ENCODE data around the gene RECQL5. TPM values are rescaled to one million over a fixed set of nuclear protein-coding genes. Genes with fewer than 3 reads are reported as not detected.

Gene RECQL5
- total RNA-seq, 4 donors from 2014 or later, result 26.3 to 85.0 (median 44.1) TPM

DNA sequence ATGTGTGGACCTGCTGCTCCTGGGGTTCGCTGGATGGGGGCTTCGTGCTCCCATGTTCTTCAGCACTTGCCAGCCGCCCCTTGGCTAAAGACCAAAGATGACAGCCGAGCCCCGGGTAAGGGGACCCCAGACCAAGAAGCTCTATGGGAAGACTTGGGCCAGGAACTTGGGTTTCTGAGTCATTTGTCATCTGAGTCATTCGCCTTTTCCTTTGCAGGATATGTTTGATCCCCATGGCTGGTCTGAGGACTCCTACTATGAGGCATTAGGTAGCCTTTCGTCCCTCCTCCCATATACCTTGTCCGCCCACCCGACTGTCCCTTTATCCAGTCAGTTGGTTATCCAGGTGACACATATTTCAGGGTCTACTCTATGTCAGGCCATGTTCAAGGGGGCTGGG is 36.6 kb upstream of the RECQL5 start:
- Histone ChIP-seq H3K4me1 (peaks cover 0 to 22% (median 2%) of the 10 kb centered on the region in 4 donors), H3K36me3 (peaks cover 0 to 90% (median 6%) of the 10 kb centered on the region in 3 donors), H3K27ac (no peak overlapping the region), H3K9me3 (no peaks in the 10 kb centered on the region), H3K27me3 (no peaks in the 10 kb centered on the region), H3K4me3 (no peak overlapping the region)
- TF ChIP-seq, protein P1, sequence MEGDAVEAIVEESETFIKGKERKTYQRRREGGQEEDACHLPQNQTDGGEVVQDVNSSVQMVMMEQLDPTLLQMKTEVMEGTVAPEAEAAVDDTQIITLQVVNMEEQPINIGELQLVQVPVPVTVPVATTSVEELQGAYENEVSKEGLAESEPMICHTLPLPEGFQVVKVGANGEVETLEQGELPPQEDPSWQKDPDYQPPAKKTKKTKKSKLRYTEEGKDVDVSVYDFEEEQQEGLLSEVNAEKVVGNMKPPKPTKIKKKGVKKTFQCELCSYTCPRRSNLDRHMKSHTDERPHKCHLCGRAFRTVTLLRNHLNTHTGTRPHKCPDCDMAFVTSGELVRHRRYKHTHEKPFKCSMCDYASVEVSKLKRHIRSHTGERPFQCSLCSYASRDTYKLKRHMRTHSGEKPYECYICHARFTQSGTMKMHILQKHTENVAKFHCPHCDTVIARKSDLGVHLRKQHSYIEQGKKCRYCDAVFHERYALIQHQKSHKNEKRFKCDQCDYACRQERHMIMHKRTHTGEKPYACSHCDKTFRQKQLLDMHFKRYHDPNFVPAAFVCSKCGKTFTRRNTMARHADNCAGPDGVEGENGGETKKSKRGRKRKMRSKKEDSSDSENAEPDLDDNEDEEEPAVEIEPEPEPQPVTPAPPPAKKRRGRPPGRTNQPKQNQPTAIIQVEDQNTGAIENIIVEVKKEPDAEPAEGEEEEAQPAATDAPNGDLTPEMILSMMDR (IDR thresholded peaks at IDR 0.05), result no peak
- no peak for TF ChIP-seq POLR2A (IDR thresholded peaks at IDR 0.05)
- no peak for DNase-seq

DNA sequence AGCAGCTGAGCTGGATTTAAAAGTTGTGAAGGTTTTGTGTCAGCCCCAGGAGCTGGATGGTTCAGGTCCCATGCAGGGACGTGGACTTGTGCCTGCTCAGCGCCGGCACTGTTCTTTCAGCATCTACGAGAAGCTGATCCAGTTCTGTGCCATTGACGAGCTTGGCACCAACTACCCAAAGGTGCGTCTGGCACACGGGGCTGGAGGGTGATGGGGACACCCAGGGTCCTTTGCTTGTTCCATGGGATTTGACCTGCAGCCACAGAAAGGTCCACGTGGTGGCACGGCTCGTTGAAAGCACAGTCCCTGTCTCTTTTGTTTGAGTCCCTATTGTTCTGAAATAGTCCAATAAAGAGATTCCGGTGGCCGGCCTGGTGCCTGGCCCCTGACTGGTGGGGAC is 36.2 kb upstream of the RECQL5 start:
- TF ChIP-seq, protein P1 (IDR thresholded peaks at IDR 0.05), result no peak
- TF ChIP-seq POLR2A (IDR thresholded peaks at IDR 0.05), result no peak
- DNase-seq, result no peak
- H3K36me3 ChIP-seq, result peaks cover 0 to 88% (median 6%) of the 10 kb centered on the region in 3 donors
- no peaks in the 10 kb centered on the region for H3K27me3 ChIP-seq
- H3K4me1 ChIP-seq, result peaks cover 0 to 25% (median 2%) of the 10 kb centered on the region in 4 donors
- no peaks in the 10 kb centered on the region for H3K9me3 ChIP-seq
- H3K4me3 ChIP-seq, result no peak overlapping the region
- no peak overlapping the region for H3K27ac ChIP-seq

DNA sequence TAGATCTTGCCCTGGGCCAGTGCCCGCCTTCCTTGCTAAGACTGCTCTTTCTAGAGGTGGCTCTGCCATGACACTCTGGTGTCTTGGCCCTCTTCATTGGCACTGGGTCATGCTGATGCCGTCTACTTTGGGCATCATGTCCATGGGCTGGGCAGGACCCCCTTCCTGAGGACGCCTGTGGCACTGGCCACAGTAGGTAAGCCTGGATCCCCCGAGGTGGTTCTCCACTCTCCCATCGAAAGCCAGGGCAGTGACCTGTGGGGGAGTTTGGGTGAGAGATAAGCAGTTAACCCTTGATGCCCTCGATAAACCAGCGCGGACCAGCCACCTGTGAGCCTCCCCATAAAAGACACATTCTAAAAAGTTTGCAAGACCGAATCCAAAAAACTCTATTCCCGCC is 34.3 kb upstream of the RECQL5 start:
- H3K4me3 ChIP-seq, result no peak overlapping the region
- no peak for DNase-seq
- no peaks in the 10 kb centered on the region for H3K27me3 ChIP-seq
- H3K36me3 ChIP-seq, result peaks cover 0 to 69% (median 6%) of the 10 kb centered on the region in 3 donors
- H3K4me1 ChIP-seq, result peaks cover 0 to 42% (median 4%) of the 10 kb centered on the region in 4 donors
- no peak for TF ChIP-seq POLR2A (IDR thresholded peaks at IDR 0.05)
- TF ChIP-seq, protein P1 (IDR thresholded peaks at IDR 0.05), result no peak
- peak overlapping the region in 3 of 4 donors; percentile 67 to 96 (median 91) for H3K27ac ChIP-seq
- H3K9me3 ChIP-seq, result no peaks in the 10 kb centered on the region

DNA sequence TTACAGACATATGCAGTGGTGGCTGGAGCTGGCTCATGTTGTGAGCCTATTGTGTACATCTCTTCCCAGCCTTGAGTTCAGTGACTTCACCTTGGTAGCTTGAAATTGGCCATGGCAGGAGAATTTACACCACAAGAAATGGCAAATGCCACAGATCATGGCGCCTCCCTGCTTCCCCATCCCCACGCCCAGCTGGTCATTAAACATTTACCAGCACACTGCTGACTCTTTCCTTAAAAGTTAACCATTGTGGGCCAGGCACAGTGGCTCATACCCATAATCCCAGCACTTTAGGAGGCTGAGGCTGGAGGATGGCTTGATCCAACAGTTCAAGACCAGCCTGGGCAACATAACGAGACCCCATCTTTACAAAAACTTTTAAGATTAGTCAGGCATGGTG is 31.7 kb upstream of the RECQL5 start:
- Histone ChIP-seq H3K4me1 (peaks cover 0 to 63% (median 4%) of the 10 kb centered on the region in 4 donors), H3K4me3 (no peak overlapping the region), H3K9me3 (no peaks in the 10 kb centered on the region), H3K27me3 (no peaks in the 10 kb centered on the region), H3K36me3 (peaks cover 0 to 59% (median 6%) of the 10 kb centered on the region in 3 donors), H3K27ac (peak overlapping the region in 3 of 4 donors; percentile 86 to 96 (median 91))
- no peak for DNase-seq
- TF ChIP-seq POLR2A (IDR thresholded peaks at IDR 0.05), result no peak
- TF ChIP-seq, protein P1 (IDR thresholded peaks at IDR 0.05), result no peak

DNA sequence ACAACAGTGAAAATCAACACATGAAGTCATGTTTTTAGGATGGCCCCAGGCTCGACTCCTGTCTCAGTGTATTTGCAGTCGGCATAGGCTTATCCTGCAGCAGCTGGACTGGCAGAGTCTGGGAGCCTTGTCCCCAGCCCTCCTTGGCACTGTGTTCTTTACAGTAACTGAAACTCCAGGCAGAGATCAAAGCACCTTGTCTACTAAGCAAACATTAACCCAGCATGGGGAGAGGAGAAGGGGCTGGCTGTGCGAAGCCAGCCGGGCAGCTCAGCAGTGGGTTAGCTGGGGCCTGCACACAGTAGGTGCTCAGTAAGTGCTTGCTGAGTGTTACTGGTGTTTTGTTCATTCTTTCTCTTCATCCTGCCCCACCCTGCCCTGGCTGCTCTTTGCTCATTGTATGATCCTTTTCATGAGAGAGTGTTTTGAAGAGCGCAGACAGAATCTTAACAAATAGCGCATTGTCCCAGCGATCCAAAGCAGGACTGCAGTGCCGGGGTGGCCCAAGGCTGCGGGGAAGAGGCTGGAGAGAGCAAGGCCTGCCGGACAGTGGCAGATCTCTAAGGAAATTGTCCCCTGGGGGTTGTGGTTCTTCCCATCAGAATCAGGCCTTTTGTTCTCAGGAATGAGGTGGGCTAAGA is 30.8 kb upstream of the RECQL5 start:
- H3K4me1 ChIP-seq, result peaks cover 0 to 72% (median 4%) of the 10 kb centered on the region in 4 donors
- H3K4me3 ChIP-seq, result no peak overlapping the region
- H3K27me3 ChIP-seq, result no peaks in the 10 kb centered on the region
- H3K9me3 ChIP-seq, result no peaks in the 10 kb centered on the region
- peaks cover 0 to 59% (median 2%) of the 10 kb centered on the region in 3 donors for H3K36me3 ChIP-seq
- peak in 1 of 3 donors; percentile 71 for DNase-seq
- TF ChIP-seq, protein P1 (IDR thresholded peaks at IDR 0.05), result no peak
- TF ChIP-seq POLR2A (IDR thresholded peaks at IDR 0.05), result no peak
- H3K27ac ChIP-seq, result peak overlapping the region in 3 of 4 donors; percentile 86 to 96 (median 91)
